Tibial artery (tissue), 4 donors: ENCODE results near the gene ADAMTS17.

ENCODE experiments used
- DNase-seq, 2 donors: peaks; one replicate each; pipeline ENCODE4 v3.0.0-alpha.2; 2019
- H3K27ac ChIP-seq, 2 donors: fragments of 200-600 bp; sonication (generic) in 1 of 2; 1 replicate in 1 of 2; 2 replicates in 1 of 2; pipeline ENCODE4 v1.5.1; 2018 to 2019; ENCODE audit warnings: mild to moderate bottlenecking in 1 of 2
- H3K27me3 ChIP-seq, 2 donors: fragments of 200-600 bp; sonication (generic) in 1 of 2; one replicate each; pipeline versions ENCODE4 v1.5.1 to v1.6.0; 2016 to 2019
- H3K36me3 ChIP-seq, 3 donors: fragments of 200-600 bp; sonication (generic) in 2 of 3; one replicate each; pipeline ENCODE4 v1.5.1; 2016 to 2019; ENCODE audit warnings: mild to moderate bottlenecking in 2 of 3
- H3K4me1 ChIP-seq, 4 donors: fragments of 200-600 bp; sonication (generic) in 2 of 4; 1 replicate in 3 of 4; 2 replicates in 1 of 4; pipeline ENCODE4 v1.5.1; 2016 to 2019
- H3K4me3 ChIP-seq, 2 donors: fragments of 200-600 bp; sonication (generic) in 1 of 2; 1 replicate in 1 of 2; 2 replicates in 1 of 2; pipeline ENCODE4 v1.5.1; 2018 to 2019; ENCODE audit warnings: mild to moderate bottlenecking in 2 of 2
- H3K9me3 ChIP-seq, 3 donors: fragments of 200-600 bp; sonication (generic) in 1 of 3; one replicate each; pipeline ENCODE4 v1.5.1; 2016 to 2019
- CTCF ChIP-seq, 2 experiments: fragments of 200-600 bp in 1 of 2; fragments of 450-650 bp in 1 of 2; IDR thresholded peaks; one replicate each; pipeline ENCODE4 v1.5.1; 2017 to 2019; ENCODE audit warnings: antibody characterized with exemption in 2 of 2, mild to moderate bottlenecking in 1 of 2, moderate library complexity in 1 of 2
- intact Hi-C: fragments of 100-400 bp; cut with DNase I; formaldehyde crosslinking; loops from one replicate; pipeline ENCODE4 v1.15.0; 2023; ENCODE audit warnings: low total_unique reads

Gene ADAMTS17

DNA sequence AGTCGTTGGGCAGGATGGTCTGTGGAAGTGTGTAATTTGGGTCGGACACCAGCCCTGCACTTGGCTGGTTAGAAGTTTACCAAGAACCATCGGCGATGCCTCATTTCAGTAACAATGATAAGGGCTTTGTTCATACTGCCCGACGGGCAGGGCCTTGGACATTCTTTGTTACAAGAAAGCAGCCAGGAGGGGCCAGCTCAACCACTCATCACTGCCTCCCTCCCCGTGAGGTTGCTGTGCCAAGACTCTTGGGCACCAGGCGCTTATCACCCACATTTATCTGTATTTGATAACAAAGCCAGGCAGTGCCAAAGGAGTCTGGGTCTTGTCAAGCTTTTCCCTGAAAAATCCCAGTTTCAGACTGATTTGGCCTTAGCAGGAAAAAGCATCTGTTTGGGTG, 235.0 kb downstream of the ADAMTS17 start:
- Histone ChIP-seq H3K4me3 (no peak overlapping the region), H3K9me3 (no peaks in the 10 kb centered on the region), H3K4me1 (peaks cover 0 to 23% (median 16%) of the 10 kb centered on the region in 4 donors), H3K36me3 (no peaks in the 10 kb centered on the region), H3K27ac (no peak overlapping the region), H3K27me3 (no peaks in the 10 kb centered on the region)
- no peak for DNase-seq
- intact Hi-C loops, result loop anchor here (10.0 kb wide), 1 partner anchor 52 kb away; no protein-coding TSS in a partner anchor
- no peak for TF ChIP-seq CTCF (IDR thresholded peaks at IDR 0.05)

GRCh38 chr15:100105101-100105500, 236.7 kb downstream of the ADAMTS17 start:
- TF ChIP-seq CTCF (IDR thresholded peaks at IDR 0.05), result no peak
- no peaks in the 10 kb centered on the region for H3K9me3 ChIP-seq

DNA sequence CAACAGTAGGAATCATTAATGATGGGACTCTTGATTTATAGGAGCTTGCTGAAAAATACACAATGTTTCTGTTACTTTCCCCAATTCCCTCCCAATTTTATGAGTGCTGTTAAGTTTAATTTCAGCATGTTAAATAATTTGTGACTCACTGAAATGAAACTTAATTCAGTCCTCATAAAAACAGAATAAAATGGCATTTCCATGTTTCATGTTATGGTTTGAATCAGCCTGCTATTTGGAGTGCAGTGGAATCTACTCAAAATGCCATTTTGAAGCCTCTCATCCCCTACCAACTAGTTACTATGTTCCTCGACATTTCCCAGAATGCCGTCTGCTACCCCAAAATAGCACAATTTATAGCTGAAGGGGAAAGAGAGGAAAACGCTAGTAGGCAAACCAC, 237.5 kb downstream of the ADAMTS17 start:
- no peak for DNase-seq
- intact Hi-C loops, result loop anchor here (10.0 kb wide), 1 partner anchor 49 kb away; no protein-coding TSS in a partner anchor

More at GRCh38 chr15:100105101-100105500, 236.7 kb downstream of the ADAMTS17 start:
- Histone ChIP-seq H3K4me1 (peaks cover 0 to 19% (median 4%) of the 10 kb centered on the region in 4 donors), H3K4me3 (no peak overlapping the region), H3K27ac (no peak overlapping the region), H3K36me3 (no peaks in the 10 kb centered on the region), H3K27me3 (no peaks in the 10 kb centered on the region)
- intact Hi-C loops, result loop anchor here (10.0 kb wide), 1 partner anchor 50 kb away; no protein-coding TSS in a partner anchor
- DNase-seq, result no peak

GRCh38 chr15:100103828-100104227, 237.9 kb downstream of the ADAMTS17 start:
- intact Hi-C loops, result loop anchor here (10.0 kb wide), 1 partner anchor 49 kb away; no protein-coding TSS in a partner anchor
- Histone ChIP-seq H3K27ac (no peak overlapping the region), H3K9me3 (no peaks in the 10 kb centered on the region), H3K27me3 (no peaks in the 10 kb centered on the region), H3K4me1 (peaks cover 0 to 19% (median 4%) of the 10 kb centered on the region in 4 donors), H3K4me3 (no peak overlapping the region), H3K36me3 (no peaks in the 10 kb centered on the region)
- DNase-seq, result no peak
- TF ChIP-seq CTCF (IDR thresholded peaks at IDR 0.05), result no peak

More for the DNA sequence above, 237.5 kb downstream of the ADAMTS17 start:
- no peak for TF ChIP-seq CTCF (IDR thresholded peaks at IDR 0.05)
- Histone ChIP-seq H3K36me3 (no peaks in the 10 kb centered on the region), H3K9me3 (no peaks in the 10 kb centered on the region), H3K27me3 (no peaks in the 10 kb centered on the region), H3K4me3 (no peak overlapping the region), H3K27ac (no peak overlapping the region), H3K4me1 (peaks cover 0 to 19% (median 4%) of the 10 kb centered on the region in 4 donors)

DNA sequence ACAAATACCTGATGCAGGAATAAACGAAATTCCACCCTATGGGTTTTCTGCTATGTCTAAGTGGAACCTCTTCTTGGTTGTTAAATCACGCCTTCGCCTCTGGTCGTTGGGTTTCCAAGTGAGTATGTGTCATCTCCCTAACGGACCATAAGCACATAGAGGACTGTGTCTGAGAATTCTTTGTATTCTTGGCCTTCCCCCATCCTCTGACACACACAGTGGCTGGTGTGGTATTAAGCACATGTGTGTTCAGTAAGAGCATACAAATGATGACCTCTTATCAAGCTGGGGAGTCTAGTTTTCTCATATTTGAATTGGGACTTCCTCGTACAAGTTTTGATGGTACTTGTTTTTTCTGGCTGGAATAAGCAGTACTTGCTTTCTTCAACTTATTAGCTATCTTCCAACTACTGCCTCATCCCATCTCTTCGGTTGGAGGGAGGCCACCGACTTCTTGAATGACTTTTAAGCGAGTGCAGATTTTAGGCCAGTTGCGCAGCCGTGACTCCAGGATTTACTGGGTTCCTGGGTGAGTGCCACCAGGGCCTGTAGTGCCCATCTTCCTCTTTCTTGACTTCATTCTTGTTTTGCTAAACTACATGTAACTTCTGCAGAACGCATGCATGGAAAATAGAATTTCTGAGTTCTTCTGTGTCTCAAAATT, 240.2 kb downstream of the ADAMTS17 start:
- DNase-seq, result peak in 1 of 2 donors; percentile 58
- Histone ChIP-seq H3K27me3 (no peaks in the 10 kb centered on the region), H3K9me3 (no peaks in the 10 kb centered on the region), H3K27ac (peak overlapping the region in 1 of 2 donors; percentile 23), H3K4me3 (no peak overlapping the region), H3K36me3 (no peaks in the 10 kb centered on the region), H3K4me1 (peaks cover 0 to 19% (median 4%) of the 10 kb centered on the region in 4 donors)
- TF ChIP-seq CTCF (IDR thresholded peaks at IDR 0.05), result no peak
- intact Hi-C loops, result loop anchor here (10.0 kb wide), 1 partner anchor 47 kb away; no protein-coding TSS in a partner anchor
